OCI-LY1 (cell line): ENCODE data around the gene DHX58.

Experiments used
- H2AFZ ChIP-seq: fragments of 200-600 bp; sonication (generic), shearing (Covaris generic); 2 replicates; pipeline ENCODE4 v1.6.0; 2014; ENCODE audit warnings: antibody characterized with exemption, mild to moderate bottlenecking, low read length
- H3F3A ChIP-seq: fragments of 200-600 bp; sonication (generic), shearing (Covaris generic); 2 replicates; pipeline ENCODE4 v1.6.0; 2014; ENCODE audit warnings: mild to moderate bottlenecking, antibody characterized with exemption, low read length, moderate library complexity; ENCODE audit not compliant: insufficient read depth
- H3K27ac ChIP-seq: fragments of 200-600 bp; sonication (generic); 2 replicates; pipeline ENCODE4 v1.5.1; 2014; ENCODE audit warnings: low read length, mixed run types, mild to moderate bottlenecking, low read depth; ENCODE audit not compliant: poor library complexity, severe bottlenecking
- H3K27me3 ChIP-seq: fragments of 200-600 bp; sonication (generic); 2 replicates; pipeline ENCODE4 v1.6.0; 2014; ENCODE audit warnings: antibody characterized with exemption, mild to moderate bottlenecking, low read length, moderate library complexity; ENCODE audit not compliant: insufficient read depth
- H3K36me3 ChIP-seq: fragments of 200-600 bp; sonication (generic); 2 replicates; pipeline ENCODE4 v1.6.1; 2014; ENCODE audit warnings: mild to moderate bottlenecking, antibody characterized with exemption, low read length, moderate library complexity, mixed read lengths; ENCODE audit not compliant: insufficient read depth
- H3K4me1 ChIP-seq: fragments of 200-600 bp; sonication (generic); 2 replicates; pipeline ENCODE4 v1.5.1; 2014; ENCODE audit warnings: mild to moderate bottlenecking, low read length, moderate library complexity; ENCODE audit not compliant: insufficient read depth, severe bottlenecking
- H3K4me2 ChIP-seq: fragments of 200-600 bp; sonication (generic), shearing (Covaris generic); 2 replicates; pipeline ENCODE4 v1.6.1; 2014; ENCODE audit warnings: low read length
- H3K4me3 ChIP-seq: fragments of 200-600 bp; sonication (generic); 2 replicates; pipeline ENCODE4 v1.5.1; 2014; ENCODE audit warnings: low read length, low read depth, mild to moderate bottlenecking, mixed read lengths; ENCODE audit not compliant: poor library complexity, severe bottlenecking
- H3K79me2 ChIP-seq: fragments of 200-600 bp; shearing (Covaris generic); 2 replicates; pipeline ENCODE4 v1.6.1; 2016; ENCODE audit warnings: mixed run types, low read length, mixed read lengths; ENCODE audit not compliant: insufficient read depth
- H3K9ac ChIP-seq: fragments of 200-600 bp; sonication (generic), shearing (Covaris generic); 2 replicates; pipeline ENCODE4 v1.6.1; 2014; ENCODE audit warnings: mild to moderate bottlenecking, low read length, mixed read lengths
- H3K9me2 ChIP-seq: fragments of 200-600 bp; sonication (generic), shearing (Covaris generic); 2 replicates; pipeline ENCODE4 v1.6.1; 2014; ENCODE audit warnings: low read depth, mild to moderate bottlenecking, low read length, mixed read lengths
- H3K9me3 ChIP-seq: fragments of 200-600 bp; shearing (Covaris generic); 2 replicates; pipeline ENCODE4 v1.6.1; 2014; ENCODE audit warnings: low read length, mixed read lengths
- H4K20me1 ChIP-seq: fragments of 200-600 bp; sonication (generic), shearing (Covaris generic); 2 replicates; pipeline ENCODE4 v1.6.0; 2016; ENCODE audit warnings: mild to moderate bottlenecking, low read length; ENCODE audit not compliant: insufficient read depth
- EZH2 ChIP-seq: fragments of 200-600 bp; sonication (generic), shearing (Covaris generic); IDR thresholded peaks from 2 replicates; pipeline ENCODE4 v1.8.0; 2017; ENCODE audit warnings: borderline replicate concordance, mixed run types, mild to moderate bottlenecking, antibody characterized with exemption, low read length, moderate library complexity, mixed read lengths
- TF ChIP-seq, protein P1 (sequence below): fragments of 200-600 bp; sonication (generic), shearing (Covaris generic); IDR thresholded peaks from 2 replicates; pipeline ENCODE4 v1.5.1; 2017; ENCODE audit warnings: mild to moderate bottlenecking, antibody characterized with exemption, low read length, moderate library complexity, mixed read lengths

DHX58 gene

DNA sequence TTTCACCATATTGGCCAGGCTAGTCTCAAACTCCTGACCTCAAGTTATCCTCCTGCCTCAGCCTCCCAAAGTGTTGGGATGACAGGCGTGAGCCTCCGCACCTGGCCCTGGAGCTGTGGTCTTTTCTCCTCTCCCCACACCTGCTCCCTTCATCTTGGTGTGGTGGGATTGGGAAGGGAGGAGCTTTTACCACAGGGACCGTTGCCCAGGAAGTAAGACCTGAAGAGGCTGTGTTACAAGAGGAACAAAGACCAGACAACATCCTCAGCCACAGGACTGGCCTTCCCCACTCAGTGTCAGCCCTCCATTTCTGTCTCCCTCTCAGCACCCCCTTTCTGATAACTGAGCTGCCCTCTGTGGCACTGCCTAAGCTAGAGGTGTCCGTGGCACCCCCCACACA is 52.7 kb downstream of the DHX58 start:
- no peak overlapping the region for H3K4me2 ChIP-seq
- peaks cover 23% of the 10 kb centered on the region; the same call in 1 of the 2 replicates for H3K27me3 ChIP-seq
- no peak overlapping the region for H3K27ac ChIP-seq
- no peak overlapping the region for H3K4me3 ChIP-seq
- H2AFZ ChIP-seq, result no peak overlapping the region
- TF ChIP-seq, protein P1, sequence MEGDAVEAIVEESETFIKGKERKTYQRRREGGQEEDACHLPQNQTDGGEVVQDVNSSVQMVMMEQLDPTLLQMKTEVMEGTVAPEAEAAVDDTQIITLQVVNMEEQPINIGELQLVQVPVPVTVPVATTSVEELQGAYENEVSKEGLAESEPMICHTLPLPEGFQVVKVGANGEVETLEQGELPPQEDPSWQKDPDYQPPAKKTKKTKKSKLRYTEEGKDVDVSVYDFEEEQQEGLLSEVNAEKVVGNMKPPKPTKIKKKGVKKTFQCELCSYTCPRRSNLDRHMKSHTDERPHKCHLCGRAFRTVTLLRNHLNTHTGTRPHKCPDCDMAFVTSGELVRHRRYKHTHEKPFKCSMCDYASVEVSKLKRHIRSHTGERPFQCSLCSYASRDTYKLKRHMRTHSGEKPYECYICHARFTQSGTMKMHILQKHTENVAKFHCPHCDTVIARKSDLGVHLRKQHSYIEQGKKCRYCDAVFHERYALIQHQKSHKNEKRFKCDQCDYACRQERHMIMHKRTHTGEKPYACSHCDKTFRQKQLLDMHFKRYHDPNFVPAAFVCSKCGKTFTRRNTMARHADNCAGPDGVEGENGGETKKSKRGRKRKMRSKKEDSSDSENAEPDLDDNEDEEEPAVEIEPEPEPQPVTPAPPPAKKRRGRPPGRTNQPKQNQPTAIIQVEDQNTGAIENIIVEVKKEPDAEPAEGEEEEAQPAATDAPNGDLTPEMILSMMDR, result no peak
- no peak for TF ChIP-seq EZH2
- H3K9me3 ChIP-seq, result no peaks in the 10 kb centered on the region
- H3K9me2 ChIP-seq, result no peaks in the 10 kb centered on the region
- no peaks in the 10 kb centered on the region for H3K79me2 ChIP-seq
- no peaks in the 10 kb centered on the region; the same call in 1 of the 2 replicates for H3K36me3 ChIP-seq
- H3F3A ChIP-seq, result no peaks in the 10 kb centered on the region
- no peaks in the 10 kb centered on the region for H4K20me1 ChIP-seq
- peaks cover 7% of the 10 kb centered on the region for H3K4me1 ChIP-seq
- no peak overlapping the region for H3K9ac ChIP-seq

- TF ChIP-seq, protein P1, result no peak
- Histone ChIP-seq H3K4me2 (no peak overlapping the region), H3K9ac (no peak overlapping the region), H3F3A (no peaks in the 10 kb centered on the region), H3K9me2 (no peaks in the 10 kb centered on the region), H3K4me3 (no peak overlapping the region), H3K27ac (no peak overlapping the region), H2AFZ (no peak overlapping the region), H3K36me3 (no peaks in the 10 kb centered on the region; the same call in 1 of the 2 replicates), H3K4me1 (no peaks in the 10 kb centered on the region), H3K27me3 (peaks cover 27% of the 10 kb centered on the region), H4K20me1 (no peaks in the 10 kb centered on the region), H3K9me3 (no peaks in the 10 kb centered on the region), H3K79me2 (no peaks in the 10 kb centered on the region)
Observed at GRCh38 chr17:42058063-42058462, 54.5 kb downstream of the DHX58 start.

GRCh38 chr17:42056635-42057034 is 55.9 kb downstream of the DHX58 start:
- H3K9me3 ChIP-seq, result no peaks in the 10 kb centered on the region
- no peak for TF ChIP-seq EZH2
- H3K4me1 ChIP-seq, result no peaks in the 10 kb centered on the region
- no peaks in the 10 kb centered on the region for H4K20me1 ChIP-seq
- no peaks in the 10 kb centered on the region; the same call in 1 of the 2 replicates for H3K36me3 ChIP-seq
- H3K27me3 ChIP-seq, result peaks cover 22% of the 10 kb centered on the region
- H3F3A ChIP-seq, result no peaks in the 10 kb centered on the region
- no peak overlapping the region for H2AFZ ChIP-seq
- no peak overlapping the region for H3K4me2 ChIP-seq
- no peak overlapping the region for H3K9ac ChIP-seq
- H3K9me2 ChIP-seq, result no peaks in the 10 kb centered on the region
- H3K79me2 ChIP-seq, result no peaks in the 10 kb centered on the region
- H3K27ac ChIP-seq, result no peak overlapping the region
- H3K4me3 ChIP-seq, result no peak overlapping the region

GRCh38 chr17:42055496-42055895 is 57.0 kb downstream of the DHX58 start:
- H3K9me2 ChIP-seq, result no peaks in the 10 kb centered on the region
- no peak overlapping the region for H3K4me2 ChIP-seq
- no peak overlapping the region for H3K9ac ChIP-seq
- peaks cover 27% of the 10 kb centered on the region for H3K27me3 ChIP-seq
- no peaks in the 10 kb centered on the region for H4K20me1 ChIP-seq
- H3K27ac ChIP-seq, result no peak overlapping the region
- TF ChIP-seq, protein P1, result no peak
- no peak for TF ChIP-seq EZH2
- H3K36me3 ChIP-seq, result no peaks in the 10 kb centered on the region; the same call in 1 of the 2 replicates
- H3F3A ChIP-seq, result no peaks in the 10 kb centered on the region
- H2AFZ ChIP-seq, result no peak overlapping the region
- H3K9me3 ChIP-seq, result no peaks in the 10 kb centered on the region
- no peak overlapping the region for H3K4me3 ChIP-seq
- H3K4me1 ChIP-seq, result no peaks in the 10 kb centered on the region
- no peaks in the 10 kb centered on the region for H3K79me2 ChIP-seq
